HG03135 (cell line): ENCODE results near the gene CCSER2.
"Not testable (repeated sequence)": the region's sequence is repeated elsewhere in the genome, so short reads cannot be mapped to it uniquely, and the experiment has no call there.

Experiments
- ATAC-seq: cut with Tn5 transposase; IDR thresholded peaks from one replicate; pipeline ENCODE4 v1.9.1; 2021; ENCODE audit warnings: mild to moderate bottlenecking, moderate library complexity; ENCODE audit not compliant: unreplicated experiment

Gene CCSER2, protein sequence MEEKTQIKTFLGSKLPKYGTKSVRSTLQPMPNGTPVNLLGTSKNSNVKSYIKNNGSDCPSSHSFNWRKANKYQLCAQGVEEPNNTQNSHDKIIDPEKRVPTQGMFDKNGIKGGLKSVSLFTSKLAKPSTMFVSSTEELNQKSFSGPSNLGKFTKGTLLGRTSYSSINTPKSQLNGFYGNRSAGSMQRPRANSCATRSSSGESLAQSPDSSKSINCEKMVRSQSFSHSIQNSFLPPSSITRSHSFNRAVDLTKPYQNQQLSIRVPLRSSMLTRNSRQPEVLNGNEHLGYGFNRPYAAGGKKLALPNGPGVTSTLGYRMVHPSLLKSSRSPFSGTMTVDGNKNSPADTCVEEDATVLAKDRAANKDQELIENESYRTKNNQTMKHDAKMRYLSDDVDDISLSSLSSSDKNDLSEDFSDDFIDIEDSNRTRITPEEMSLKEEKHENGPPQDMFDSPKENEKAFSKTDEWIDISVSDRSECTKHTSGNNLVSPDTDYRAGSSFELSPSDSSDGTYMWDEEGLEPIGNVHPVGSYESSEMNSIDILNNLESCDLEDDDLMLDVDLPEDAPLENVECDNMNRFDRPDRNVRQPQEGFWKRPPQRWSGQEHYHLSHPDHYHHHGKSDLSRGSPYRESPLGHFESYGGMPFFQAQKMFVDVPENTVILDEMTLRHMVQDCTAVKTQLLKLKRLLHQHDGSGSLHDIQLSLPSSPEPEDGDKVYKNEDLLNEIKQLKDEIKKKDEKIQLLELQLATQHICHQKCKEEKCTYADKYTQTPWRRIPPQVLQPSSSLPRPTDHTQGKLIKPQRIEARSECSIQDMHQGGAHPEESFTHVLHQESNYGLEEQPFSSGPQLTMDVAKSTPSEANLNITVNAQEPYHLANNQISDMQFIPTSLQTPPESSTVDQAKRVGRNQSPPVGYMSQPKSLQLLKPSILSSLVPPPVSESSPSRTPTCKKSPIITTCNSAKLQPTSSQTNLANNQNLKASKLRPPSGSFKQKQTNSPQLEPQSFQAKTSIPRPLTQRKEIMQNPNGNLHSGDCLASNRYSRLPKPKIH

DNA sequence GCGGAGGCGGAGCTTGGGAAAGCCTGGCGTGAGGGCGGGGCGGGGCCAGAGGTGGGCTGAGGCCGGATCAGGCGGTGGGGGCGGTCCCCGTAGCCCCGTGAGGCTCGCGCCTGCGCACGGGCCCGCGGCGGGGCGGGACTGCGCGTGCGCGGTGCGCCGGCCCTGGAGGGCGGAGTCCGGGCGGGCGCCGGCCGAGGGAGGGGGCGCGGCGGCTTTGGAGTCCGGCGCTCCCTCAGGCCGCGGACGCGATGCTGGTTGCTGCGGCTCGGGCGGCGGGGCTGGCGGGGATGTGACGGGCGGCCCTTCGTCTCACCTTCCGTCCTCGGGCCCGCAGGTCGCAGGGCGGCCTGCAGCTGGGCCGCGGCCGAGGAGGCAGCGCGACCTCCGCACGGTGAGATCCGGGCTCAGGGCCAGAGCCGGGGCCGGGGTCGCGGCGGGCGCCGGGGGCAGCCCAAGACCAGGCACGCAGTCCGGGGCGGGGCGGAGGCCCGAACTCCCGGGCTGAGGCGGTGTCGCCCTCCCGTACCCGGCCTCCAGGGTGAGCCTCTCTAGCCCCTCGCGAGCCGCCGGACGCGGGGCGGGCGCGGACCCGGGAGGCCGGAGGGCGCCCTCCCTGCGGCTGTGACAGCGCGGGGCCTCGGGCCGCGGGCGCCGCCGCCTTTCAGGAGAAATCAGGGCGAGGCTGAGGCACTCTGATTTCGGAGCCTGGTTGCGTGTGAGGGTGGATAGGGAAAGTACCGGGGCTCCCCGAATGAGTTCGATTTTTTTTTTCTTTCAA lies at the start of gene CCSER2:
Gene CCSER2 (plus strand): TSS at position 172 of the 778 bp plus-strand sequence. CDS start 42,464 bp downstream, outside the sequence.
- ATAC-seq = peak; percentile 58

GRCh38 chr10:84279876-84280475 lies 48.4 kb upstream of the CCSER2 start:
- ATAC-seq = not testable (repeated sequence)

GRCh38 chr10:84286695-84287094 lies 41.7 kb upstream of the CCSER2 start:
- no peak for ATAC-seq

DNA sequence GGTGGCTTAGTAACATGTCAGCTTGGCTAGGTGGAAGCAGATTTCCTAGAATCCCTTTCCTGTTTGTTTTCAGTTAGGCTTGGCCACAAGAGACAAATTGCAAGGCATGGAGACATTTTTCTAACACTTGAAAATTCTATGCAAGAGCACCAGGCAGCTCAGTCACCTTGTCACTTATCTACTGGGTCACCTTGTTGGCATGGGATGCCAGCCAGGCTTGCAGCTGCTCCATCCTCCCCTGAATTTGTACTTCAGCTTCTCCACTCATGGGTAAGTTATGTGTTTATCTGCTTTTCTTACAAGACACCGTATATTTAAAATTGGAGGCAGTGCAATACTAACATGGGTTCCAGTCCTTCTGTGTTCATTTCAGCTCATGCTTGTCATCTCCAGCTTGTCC lies 40.2 kb upstream of the CCSER2 start:
- ATAC-seq = no peak

DNA sequence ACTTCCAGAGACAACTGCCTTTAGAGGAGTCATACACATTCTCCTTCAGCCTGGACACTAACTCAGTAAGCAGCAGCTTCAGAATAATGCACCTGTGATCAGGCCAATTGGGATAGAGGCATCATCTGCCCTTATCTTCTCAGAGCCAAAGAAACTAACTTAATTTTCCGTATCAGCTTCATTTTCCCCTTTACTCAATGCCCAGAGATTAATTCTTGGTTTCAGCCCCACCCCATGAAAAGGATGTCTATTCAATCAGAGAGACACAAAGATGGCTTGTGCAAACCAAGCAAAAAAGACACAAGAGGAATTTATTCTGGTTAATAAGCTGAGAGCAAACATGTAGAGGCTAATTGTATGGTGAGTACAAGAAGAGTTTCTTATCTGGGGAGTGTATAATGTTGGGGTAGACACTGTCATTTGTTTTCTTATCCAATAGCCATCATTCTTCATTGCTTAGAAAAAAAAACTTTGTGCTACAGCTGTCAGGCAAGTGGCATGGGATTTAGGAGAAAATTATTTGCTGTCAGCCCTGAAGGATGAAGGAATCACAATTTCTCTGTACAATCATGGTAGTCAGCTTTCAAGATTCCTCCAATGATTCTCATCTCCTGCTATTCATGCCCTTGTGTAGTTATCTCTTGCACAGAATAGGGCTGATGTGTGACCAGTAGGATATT lies 38.7 kb upstream of the CCSER2 start:
- ATAC-seq = no peak

DNA sequence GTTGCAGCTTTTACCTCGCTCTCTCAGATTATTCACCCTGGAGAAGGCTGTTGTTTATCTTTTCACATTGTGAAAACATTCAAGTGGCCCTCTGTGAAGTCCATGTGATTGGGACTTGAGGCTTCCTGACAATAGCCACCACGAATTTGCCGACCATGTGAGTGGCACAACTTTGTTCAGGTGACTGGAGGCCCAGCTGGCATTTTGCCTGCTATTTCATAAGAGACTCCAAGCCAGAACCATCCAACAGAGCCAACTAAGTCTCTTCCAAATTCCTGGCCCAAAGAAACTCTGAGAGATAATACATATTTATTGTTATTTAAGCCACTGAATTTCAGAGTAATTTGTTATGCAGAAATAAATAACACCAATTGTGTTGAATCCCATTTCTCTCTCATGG lies 38.2 kb upstream of the CCSER2 start:
- no peak for ATAC-seq

DNA sequence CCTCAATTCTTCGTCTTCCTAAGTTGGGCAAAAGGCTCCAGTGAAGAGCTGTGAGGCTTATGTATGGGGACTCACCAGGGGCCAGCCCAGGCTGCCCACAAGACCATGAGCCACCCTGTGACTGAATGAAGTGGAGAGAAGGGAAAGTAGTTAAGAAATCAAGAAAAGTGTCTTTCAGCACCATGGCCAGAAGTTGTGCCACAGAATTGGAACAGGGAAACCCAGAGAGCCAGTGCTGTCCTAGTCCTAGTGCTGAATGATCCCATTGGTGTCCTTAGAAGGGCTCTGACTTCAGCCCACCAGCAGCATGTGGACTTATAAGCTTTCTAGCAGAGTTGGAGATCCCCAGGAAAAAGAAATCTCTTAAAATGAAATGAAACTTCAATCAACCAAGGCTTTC lies 37.0 kb upstream of the CCSER2 start:
- no peak for ATAC-seq

DNA sequence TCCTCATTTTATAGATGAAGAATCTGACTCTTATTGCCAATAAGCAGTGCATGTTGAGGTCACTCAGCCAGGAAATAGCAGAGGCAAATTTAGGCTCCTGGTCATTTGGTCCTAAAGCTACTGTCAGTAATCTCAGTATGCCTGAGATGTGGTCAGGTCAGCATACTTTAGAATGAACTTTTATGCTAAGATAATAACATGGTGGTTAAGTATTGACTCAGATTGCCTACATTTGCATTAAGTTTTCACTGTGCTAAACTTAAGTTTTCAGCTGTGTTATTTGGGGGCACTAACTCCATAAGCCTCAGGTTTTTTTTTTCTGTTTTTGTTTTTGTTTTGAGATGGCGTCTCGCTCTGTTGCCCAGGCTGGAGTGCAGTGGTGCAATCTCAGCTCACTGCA lies 35.9 kb upstream of the CCSER2 start:
- no peak for ATAC-seq

GRCh38 chr10:84293171-84293570 lies 35.2 kb upstream of the CCSER2 start:
- no peak for ATAC-seq

GRCh38 chr10:84293574-84294016 lies 34.8 kb upstream of the CCSER2 start:
- ATAC-seq = no peak

GRCh38 chr10:84294766-84295447 lies 33.5 kb upstream of the CCSER2 start:
- ATAC-seq = no peak

GRCh38 chr10:84296091-84296981 lies 32.1 kb upstream of the CCSER2 start:
- no peak for ATAC-seq

GRCh38 chr10:84298057-84298456 lies 30.3 kb upstream of the CCSER2 start:
- no peak for ATAC-seq

DNA sequence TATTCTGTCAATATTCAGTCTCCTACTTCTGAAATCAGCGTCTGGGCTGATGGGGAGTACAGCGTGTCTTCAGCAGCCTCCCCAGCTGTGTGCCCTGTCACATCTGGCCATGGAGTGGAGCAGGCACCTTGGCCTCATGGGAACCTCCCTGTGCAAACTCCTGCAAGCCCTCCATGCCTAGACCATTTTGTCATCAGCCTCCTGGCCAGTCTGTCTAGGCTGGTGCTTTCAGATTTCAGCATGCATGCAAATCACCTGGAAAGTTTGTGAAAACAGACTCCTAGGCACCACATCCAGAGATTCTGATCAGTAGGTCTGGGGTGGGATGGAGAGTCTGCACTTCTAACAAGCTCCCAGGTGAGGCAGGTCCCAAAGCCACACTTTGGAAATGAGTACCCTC lies 26.2 kb upstream of the CCSER2 start:
- ATAC-seq = no peak

DNA sequence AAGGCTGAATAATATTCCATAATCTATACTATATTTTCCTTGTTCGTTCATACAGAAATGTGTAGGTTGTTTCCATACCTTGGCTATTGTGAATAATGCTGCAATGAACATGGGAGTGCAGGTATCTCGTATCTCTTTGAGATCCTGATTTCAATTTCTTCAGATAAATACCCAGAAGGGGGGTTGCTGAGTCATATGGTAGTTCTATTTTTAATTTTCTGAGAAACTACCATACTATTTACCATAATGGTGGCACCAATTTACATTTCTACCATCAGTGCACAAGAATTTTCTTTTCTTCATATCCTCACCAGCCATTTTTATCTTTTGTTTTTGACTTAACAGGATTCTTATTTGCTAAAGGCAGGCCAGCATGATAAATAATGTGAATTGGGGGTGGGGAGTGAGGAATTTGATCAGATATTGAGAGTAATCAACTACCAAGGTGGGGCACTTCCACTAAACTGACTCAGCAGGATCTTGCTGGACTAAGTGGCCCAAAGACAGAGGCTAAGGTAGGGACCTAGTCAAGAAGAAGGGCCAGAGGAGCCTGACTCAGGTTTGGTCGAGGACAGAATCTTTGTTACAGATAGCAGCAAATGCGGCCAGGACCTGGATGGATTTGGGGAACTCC lies 21.5 kb upstream of the CCSER2 start:
- no peak for ATAC-seq

- no peak for ATAC-seq
Observed at GRCh38 chr10:84308021-84308420, 20.4 kb upstream of the CCSER2 start.

GRCh38 chr10:84308481-84309304 lies 19.7 kb upstream of the CCSER2 start:
- ATAC-seq = no peak
